ENCODE results near the gene SPNS2. TPM values are rescaled to one million over a fixed set of nuclear protein-coding genes. Genes with fewer than 3 reads are reported as not detected.

Gene SPNS2
- total RNA-seq, 1 experiment from 2014 or later: 1.9 TPM

GRCh38 chr17:4503283-4504025 is 4.8 kb downstream of the SPNS2 start:
- Histone ChIP-seq H3K4me1 (ENCODE audit: control insufficient read depth, insufficient read depth, low read length) (no peaks in the 10 kb centered on the region), H3K27me3 (ENCODE audit: control insufficient read depth, insufficient read depth, low read length) (no peaks in the 10 kb centered on the region), H3K9me3 (ENCODE audit: control insufficient read depth, insufficient read depth, low read depth, low read length) (no peaks in the 10 kb centered on the region), H3K36me3 (ENCODE audit: control insufficient read depth, insufficient read depth, low read length) (no peaks in the 10 kb centered on the region), H3K4me3 (ENCODE audit: low read depth in 2 of 2, low read length in 2 of 2) (no peak overlapping the region), H3K27ac (ENCODE audit: low read length) (no peak overlapping the region)
- intact Hi-C loops (cut with micrococcal nuclease; ENCODE audit: unreplicated experiment) (no loop called here), in situ Hi-C loops (cut with HindIII; ENCODE audit: low pct_unique_long_range_greater_than_20kb, low sequenced_read_pairs) (no loop called here)
- no TSS peak for BruUV-seq (replicated peaks)
- POLR2A ChIA-PET: no interaction called here
- DNase-seq (ENCODE audit: low read depth, low spot score) (no peak), ATAC-seq (no peak)
- TF ChIP-seq TCF7L2 (IDR thresholded peaks at IDR 0.05; ENCODE audit: low read depth, low read length): no peak
- no peak for TF ChIP-seq POLR2AphosphoS5 (IDR thresholded peaks at IDR 0.05; ENCODE audit: low read depth, low read length)
- TF ChIP-seq CTCF (IDR thresholded peaks at IDR 0.05): no peak
- TF ChIP-seq SIN3A (IDR thresholded peaks at IDR 0.05; ENCODE audit: borderline replicate concordance, insufficient read depth, low read depth, low read length): no peak
- TF ChIP-seq REST (IDR thresholded peaks at IDR 0.05; ENCODE audit: insufficient read depth in 1 of 2, low read depth in 2 of 2, low read length in 1 of 2): no peak
- CTCF ChIA-PET: no interaction called here

- Histone ChIP-seq H3K9me3 (ENCODE audit: control insufficient read depth, insufficient read depth, low read depth, low read length) (no peaks in the 10 kb centered on the region), H3K27me3 (ENCODE audit: control insufficient read depth, insufficient read depth, low read length) (no peaks in the 10 kb centered on the region), H3K4me3 (ENCODE audit: low read depth in 2 of 2, low read length in 2 of 2) (no peak overlapping the region), H3K4me1 (ENCODE audit: control insufficient read depth, insufficient read depth, low read length) (no peaks in the 10 kb centered on the region), H3K36me3 (ENCODE audit: control insufficient read depth, insufficient read depth, low read length) (no peaks in the 10 kb centered on the region), H3K27ac (ENCODE audit: low read length) (no peak overlapping the region)
- DNase-seq (ENCODE audit: low read depth, low spot score) (no peak), ATAC-seq (no peak)
- in situ Hi-C loops (cut with HindIII; ENCODE audit: low pct_unique_long_range_greater_than_20kb, low sequenced_read_pairs): no loop called here
- TF ChIP-seq TCF7L2 (IDR thresholded peaks at IDR 0.05; ENCODE audit: low read depth, low read length) (no peak), POLR2AphosphoS5 (IDR thresholded peaks at IDR 0.05; ENCODE audit: low read depth, low read length) (no peak), REST (IDR thresholded peaks at IDR 0.05; ENCODE audit: insufficient read depth in 1 of 2, low read depth in 2 of 2, low read length in 1 of 2) (no peak), CTCF (IDR thresholded peaks at IDR 0.05) (no peak), SIN3A (IDR thresholded peaks at IDR 0.05; ENCODE audit: borderline replicate concordance, insufficient read depth, low read depth, low read length) (no peak)
- intact Hi-C loops (cut with micrococcal nuclease; ENCODE audit: unreplicated experiment): no loop called here
- CTCF ChIA-PET: no interaction called here
- POLR2A ChIA-PET: no interaction called here
- BruUV-seq (replicated peaks): no TSS peak
Measured at GRCh38 chr17:4504188-4504587, 5.5 kb downstream of the SPNS2 start.

Data from Panc1 (cell line).